ENCODE data around the gene PDGFA.

PDGFA gene

DNA sequence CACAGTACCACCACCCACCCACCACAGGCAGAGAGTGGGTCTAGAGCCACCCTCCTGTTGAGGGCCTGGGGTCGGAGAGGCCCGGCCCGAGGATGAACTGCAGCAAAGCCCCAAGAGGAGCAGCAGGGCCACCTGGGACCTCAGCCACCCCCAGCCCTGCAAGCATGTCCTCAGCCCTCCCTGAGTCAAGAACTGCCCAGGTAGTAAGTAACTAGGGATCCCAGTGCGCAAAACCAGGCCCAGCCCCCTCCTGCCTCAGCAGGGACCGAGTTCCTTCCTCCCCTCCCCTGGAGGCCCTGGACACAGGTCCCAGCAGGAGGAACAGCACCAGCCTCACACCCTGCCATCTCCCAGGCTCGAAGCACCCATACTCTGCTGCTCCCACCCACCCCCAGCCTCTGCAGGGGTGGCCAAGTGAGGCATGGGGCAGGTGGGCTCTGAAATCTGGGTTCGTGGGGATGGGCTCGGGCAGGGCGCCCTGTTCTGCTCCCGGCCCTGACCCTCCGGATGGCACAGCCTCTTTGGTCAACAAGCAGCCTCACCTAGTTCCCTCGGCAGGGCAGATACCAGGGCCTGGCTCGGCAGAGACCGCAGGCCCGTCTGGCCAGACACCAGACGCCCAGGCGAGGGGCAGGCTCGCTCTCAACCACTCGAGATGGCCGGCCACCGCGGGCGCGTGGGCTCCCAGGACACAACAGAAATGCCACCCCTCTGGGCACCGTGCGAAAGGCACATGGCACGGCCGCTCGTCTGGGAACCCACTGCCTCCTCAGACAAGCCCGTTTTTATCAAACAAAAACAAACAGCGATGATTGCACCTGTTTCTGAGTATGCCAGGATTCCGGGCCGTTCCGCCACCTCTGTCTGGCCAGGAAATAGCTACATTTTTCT lies 15.2 kb downstream of the PDGFA start:
- no peak for DNase-seq (ENCODE audit: low read depth in 2 of 2)

DNA sequence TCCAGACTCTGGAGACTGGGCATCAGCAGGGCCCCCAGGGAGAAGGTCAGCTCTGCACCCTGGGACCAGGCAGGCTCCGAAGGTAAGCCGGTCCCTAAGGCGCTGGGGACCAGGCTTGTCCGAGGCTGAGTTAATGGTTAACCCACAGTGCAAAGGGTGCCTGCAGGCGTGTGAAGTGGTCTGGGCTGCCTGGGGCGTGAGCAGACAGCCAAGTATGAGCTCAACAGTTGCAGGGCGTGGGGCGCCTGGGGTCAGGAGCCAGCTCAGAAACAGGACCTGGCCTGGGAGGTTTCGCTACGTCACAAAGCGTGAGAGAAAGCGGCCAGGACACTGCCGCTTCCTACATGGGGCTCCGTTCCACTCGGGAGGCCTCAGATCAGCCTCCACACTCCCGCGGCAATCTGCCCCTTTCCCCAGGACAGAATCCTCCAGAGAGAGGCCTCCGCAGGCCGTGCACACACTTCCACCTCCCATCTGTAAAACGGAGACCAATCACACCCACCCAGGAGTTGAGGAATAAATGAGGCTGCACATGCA lies 16.0 kb downstream of the PDGFA start:
- DNase-seq (ENCODE audit: low read depth in 2 of 2) = no peak

DNA sequence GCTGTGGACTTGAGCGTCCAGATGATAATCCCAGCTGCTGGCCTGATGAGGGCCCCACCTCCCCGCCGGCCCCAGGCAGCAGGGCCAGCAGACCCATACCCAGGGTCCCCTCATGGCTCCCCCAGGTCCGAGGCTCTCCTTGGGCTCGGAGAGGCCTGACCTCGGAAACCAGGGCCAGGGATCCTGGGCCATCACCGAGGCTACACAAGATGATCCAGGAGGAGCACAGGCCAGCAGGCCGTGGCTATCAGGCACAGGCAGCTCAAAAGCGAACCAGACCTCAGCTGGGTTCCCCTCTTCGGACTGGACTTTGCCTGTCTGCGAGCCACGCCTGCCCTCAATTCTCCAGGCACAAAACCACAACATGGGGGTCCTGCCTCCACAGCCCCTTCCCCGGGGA lies 17.4 kb downstream of the PDGFA start:
- no peak for DNase-seq (ENCODE audit: low read depth in 2 of 2)

DNA sequence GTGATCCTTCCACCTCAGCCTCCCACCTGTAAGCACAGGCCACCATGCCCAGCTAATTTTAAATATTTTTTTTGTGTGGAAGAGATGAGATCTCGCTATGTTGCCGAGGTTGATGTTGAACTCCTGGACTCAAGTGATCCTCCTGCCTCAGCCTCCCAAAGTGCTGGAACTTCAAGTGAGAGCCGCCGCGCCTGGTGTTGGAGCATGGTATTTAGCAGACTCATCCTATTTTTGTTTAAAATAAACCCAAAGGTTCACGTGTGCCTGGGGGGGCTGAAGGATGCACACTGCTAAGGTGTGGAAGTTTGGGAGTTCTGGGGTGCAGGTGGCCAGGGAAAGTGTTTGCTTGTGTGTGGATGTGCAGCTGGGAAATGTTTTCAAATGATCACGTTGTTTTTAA lies 18.1 kb downstream of the PDGFA start:
- no peak for DNase-seq (ENCODE audit: low read depth in 2 of 2)

DNA sequence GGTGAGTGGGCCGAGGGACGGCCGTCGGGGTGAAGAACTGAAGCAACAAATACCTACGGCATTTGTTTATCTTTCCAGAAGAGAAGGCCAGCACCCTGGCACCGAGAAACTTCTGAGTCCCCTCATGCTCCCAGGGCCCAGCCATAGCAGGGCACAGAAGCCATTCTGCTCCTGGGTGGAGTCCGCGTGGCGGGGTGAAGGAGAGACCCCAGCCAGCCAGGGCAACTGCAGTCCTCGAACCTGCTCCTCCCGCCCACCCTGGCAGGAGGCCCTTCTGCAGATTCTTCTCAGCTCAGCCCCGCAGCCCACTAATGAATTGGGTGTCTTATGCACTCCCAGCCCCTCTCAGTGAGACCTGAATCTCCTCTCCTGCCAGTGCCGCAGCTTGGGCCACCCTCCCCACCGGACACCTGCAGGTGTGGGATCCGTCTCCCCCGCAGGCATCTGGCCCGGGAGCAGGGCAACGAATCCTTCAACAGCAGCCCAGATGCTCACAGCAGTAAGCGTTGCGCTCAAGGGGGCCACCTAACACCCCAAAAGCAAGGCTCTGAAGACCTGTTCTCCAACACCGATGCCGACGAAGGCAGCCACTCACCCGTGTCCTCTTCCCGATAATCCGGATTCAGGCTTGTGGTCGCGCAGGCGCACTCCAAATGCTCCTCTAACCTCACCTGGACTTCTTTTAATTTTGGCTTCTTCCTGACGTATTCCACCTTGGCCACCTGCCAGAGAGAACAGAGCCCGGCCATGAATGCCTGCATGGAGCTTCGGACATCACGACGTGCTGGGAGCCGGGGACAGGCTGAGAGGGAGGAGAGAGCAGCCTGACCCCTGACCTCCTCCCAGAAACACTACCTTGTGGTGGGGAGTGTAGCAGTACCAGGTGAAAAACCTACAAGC lies 18.9 kb downstream of the PDGFA start:
- no peak for DNase-seq (ENCODE audit: low read depth in 2 of 2)

DNA sequence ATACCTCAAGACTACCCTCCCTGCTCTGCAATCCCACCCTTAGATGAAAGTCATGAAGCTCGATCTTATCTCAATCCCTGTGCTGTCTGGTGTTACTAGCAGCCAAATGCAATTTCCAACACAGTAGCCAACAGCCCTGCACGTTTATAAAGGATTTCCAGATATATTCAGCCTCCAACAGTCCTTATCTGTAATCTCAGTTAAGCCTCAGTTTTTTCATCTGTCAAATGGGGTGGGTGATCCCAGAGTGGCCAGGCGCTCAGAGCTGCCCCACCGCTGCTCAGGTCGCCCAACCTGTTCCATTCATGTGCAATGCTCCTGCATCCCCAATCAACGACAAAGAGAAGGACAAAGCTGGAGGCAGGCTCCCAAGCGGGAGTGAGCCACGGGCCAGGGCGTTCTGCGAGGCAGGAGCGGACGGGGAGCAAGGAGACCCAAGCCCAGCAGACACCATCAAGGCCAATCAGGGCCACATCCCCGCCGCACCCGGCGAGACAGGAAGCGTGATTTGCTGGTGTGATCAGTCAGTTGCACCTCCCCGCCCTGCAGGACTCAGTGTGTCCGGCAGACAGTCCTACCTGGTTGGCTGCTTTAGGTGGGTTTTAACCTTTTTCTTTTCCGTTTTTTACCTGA lies 19.7 kb downstream of the PDGFA start:
- DNase-seq (ENCODE audit: low read depth in 2 of 2) = no peak

DNA sequence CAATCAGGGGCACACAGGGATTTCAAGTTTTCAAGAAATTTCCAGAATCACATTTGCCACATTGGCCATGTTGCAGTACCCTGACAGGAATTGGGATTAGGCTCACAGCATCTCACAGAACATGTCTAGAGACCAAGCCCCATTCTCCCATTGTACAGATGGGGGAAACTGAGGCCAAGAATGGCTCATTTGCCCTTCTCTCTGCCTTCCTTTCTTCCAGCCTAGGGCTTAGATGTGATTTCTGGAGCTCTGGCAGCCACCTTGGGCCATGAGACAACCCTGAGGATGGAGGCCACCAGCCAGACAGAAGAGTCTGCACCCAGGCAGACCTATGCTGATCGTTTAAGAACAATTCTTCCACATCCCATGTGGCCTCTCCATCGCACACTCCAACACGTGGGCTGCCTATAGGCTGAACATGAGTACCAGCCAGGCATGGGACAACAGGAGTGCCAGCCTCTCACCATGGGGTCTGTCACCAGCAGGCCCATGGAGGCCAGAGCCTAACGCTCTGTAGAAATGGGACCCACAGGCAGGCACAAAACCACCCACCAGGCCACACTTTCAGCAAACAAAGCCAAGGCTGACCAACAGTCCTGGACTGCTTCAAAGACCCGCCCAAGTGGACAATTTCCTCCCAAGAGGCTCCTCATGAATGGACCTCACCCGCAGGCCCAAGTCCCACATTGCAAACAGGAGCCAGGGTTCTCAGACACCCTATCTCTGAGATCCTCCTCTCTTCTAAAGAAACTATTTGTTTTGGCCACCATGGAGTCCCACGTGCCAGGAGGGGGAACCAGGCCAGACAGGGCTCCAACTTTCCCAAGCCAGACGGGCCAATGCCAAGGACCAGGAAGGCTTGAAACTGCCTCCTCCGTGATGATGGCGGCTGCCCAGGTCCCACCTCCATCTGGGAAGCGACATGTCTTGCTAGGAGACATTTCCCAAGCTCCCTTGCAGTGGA lies 20.7 kb downstream of the PDGFA start:
- no peak for DNase-seq (ENCODE audit: low read depth in 2 of 2)

DNA sequence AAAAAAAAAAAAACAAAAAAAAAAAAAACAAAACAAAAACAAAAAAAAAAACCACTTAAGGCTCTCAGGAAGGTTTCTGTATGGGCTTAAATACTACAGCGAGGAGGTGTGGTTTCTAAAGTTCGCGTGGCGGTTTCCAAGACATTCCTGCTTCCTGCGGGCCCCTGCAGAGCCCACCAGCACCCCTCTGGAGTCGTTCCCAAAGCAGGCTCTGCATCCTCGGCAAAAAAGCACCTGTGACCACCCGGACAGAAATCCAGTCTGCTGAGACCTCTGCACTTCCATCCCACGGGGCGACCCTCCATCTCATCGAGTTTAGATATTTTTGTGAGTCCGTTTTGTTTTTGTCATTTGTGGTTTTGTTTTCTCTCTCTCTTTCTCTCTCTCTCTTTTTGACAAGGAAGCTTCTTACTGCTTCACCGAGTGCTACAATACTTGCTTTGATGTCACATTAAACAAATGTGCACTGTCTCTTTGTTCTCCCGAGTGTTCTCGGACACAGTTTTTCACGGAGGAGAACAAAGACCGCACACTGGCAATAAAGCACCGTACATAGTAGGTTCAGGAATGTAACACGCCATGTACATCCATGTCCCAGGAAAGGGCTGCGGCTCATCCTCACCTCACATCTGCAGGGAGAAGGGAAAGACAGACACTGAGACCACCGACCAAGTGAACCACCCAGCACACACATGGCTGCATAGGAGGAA lies 21.5 kb downstream of the PDGFA start:
- DNase-seq (ENCODE audit: low read depth in 2 of 2) = no peak

DNA sequence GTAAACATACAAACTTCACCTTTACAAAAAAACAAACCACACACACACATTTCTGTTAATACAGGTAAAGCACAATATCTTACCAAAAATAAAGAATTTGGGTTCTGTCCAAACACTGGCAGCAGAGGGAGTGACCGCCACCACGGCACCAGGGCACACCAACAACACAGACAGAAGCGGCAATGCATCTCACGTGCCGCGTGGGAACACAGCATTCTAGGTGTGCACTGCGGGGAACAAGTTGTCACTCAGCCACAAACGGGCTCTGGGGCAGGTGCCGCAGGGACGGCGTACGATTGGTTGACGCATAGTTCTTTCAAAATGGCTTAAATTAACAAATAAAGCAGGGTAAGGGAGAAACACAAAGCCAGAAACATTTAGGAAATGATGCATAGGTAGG lies 22.3 kb downstream of the PDGFA start:
- DNase-seq (ENCODE audit: low read depth in 2 of 2) = no peak

DNA sequence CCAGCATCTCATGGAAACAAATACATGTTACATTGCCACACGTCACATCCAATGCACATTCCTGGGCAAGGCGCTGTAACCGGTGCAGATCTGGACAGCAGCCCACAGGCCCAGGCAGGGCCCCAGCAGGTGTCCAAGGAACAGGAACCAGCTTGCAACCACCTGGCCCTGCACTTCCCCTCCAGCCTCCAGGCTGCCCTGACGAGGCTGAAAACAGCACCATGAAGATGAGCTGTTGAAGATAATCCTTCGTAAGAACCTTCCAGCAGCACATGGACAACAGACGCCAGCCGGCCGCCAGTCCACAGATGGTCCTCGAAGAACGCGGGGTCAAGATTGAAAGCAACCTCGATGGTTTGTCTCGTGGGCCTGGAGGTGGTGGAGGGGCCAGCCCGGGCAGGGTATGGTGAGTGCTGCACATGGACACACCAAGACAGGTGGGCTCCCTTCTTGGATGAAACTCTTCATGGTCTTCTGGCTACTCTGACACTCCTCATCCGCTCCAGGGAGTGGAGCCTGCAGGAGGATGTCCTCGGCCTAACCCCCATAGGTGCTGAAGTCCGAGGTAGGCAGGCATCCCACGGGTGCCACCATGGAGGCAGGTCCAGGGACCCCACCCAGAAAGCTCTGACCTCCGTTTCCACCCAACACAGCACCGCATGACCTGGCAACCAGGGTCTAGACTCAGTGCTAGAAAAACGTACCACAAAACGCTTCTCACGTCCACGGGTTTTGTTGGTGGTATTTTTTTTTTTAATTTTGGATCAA lies 22.9 kb downstream of the PDGFA start:
- DNase-seq (ENCODE audit: low read depth in 2 of 2) = no peak

DNA sequence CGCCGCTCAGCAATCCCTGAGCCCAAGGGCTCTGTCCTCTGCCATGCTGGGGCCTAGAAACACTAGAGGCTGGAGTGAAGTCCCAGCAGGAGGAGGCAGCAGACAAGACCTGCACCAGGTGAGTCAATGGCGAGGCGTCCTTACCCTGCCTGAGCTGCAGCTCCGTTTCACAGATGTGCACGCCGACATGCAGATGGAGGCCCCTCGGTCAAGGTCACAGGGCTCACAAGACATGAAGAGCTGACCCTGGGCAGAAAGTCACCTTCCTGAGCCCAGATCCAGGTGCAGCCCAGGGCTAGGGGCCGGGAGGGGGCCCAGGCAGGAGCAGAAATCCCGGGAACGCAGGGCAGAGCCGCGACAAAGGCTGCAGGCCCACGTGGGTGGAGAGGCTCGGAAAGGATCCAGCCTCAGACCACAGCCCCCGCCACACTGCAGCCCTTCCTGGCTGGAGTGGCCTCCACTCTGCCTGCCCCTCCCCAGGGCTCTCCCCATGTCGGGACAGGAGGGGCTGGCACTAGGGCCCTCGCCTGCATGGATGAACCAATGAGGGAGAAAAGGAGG lies 23.8 kb downstream of the PDGFA start:
- DNase-seq (ENCODE audit: low read depth in 2 of 2) = no peak

DNA sequence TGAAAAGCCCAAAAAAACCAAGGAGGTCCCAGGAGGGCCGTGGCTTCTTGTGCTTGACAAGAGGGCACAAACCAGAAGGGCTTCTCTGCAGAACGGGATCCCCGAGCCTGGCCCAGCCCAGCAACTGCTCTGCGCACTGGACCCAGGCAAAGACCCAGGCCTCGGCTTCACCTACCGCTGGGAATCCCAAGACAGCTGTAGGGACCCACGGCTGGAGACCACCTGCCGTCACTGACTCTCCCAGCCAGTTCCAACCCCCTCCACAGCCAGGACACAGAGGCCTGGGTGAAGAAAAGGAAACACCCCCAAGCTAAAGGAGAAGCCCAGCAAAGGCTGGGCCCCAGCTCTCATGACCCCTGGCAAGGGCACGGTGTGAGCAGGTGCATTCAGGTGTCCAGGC lies 24.3 kb downstream of the PDGFA start:
- DNase-seq (ENCODE audit: low read depth in 2 of 2) = no peak

DNA sequence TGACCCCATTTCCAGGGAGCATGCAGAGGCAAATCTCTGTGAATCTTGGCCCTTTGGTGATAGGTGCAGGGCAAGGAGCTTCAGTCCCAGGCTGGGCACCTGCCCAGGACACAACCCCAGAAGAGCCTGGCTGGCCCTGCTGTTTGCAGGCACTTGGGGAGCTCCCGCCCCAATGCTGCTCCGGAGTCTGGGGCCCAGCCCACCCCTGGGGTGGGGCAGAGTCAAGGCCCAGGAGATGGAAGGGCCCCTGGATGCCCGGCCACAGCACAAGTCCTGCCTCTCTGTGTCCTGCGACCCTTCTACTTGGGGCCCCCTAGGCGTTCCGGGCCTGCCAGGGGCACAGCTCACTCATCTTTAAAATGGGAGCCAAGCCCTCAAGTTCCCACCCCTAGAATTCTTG lies 24.7 kb downstream of the PDGFA start:
- DNase-seq (ENCODE audit: low read depth in 2 of 2) = no peak

DNA sequence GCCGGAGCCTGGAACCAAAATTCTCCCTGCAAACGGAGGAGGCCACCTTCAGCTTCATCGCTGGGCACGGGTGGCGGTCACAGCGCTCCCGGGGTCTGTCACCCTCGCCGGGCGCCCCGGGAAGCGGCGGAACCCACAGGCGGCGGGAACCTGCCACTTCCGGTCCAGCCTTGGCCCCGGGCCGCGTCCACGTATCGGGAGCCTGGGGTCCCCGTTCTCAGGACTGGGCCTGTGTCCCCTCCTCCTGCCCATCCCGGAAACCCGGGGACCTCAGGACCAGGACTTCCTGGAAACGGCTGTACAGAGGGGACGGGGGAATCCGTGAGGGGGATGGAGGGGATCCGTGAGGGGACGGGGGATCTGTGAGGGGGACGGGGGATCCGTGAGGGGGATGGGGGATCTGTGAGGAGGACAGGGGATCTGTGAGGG lies 25.4 kb downstream of the PDGFA start:
- no peak for DNase-seq (ENCODE audit: low read depth in 2 of 2)

DNA sequence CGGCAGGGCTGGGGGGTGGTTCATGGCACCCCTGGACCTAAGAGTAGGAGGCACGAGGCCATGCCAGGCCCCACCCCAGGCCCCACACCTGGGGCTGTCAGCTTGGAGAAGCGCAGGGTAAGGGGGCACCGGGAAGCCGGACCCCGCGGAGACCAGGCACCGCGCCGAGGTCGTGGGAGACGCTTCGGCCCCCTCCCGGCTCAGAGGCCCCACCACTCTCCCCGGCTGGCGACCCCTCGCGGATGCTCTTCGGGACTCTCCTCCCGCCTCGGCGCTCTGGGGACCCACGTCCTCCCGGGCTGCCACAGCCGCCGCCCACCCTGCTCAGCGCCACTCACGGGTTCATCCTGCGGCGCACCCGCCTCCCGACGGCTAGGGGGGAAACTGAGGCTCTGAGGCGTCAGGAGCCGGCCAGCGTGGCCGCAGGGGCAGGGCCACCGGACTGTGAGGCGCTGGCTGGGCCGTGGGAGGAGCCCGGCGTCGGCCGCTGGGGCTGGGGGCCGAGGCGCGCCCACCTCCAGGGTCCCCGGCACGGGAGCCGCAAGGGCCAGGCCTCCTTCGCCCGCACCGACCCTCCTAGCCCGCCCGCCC lies 25.9 kb downstream of the PDGFA start:
- DNase-seq (ENCODE audit: low read depth in 2 of 2) = no peak

DNA sequence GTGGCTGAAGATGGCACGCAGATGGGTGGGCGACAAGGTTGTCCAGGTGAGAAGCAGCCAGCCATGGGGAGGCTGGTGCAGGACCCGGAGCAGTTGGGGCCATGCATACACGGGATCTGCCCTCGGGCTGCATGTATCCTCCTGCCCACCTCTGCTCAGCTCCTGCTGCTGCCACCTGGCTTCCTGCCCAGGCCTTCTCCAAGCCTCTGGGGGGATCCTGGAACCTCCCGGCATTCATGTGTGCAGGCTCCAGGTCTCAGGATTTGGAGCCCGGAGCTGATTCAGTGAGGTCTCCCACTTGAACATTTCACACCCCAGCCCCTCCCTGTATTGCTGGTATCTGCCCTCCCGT lies 27.0 kb downstream of the PDGFA start:
- no peak for DNase-seq (ENCODE audit: low read depth in 2 of 2)

DNA sequence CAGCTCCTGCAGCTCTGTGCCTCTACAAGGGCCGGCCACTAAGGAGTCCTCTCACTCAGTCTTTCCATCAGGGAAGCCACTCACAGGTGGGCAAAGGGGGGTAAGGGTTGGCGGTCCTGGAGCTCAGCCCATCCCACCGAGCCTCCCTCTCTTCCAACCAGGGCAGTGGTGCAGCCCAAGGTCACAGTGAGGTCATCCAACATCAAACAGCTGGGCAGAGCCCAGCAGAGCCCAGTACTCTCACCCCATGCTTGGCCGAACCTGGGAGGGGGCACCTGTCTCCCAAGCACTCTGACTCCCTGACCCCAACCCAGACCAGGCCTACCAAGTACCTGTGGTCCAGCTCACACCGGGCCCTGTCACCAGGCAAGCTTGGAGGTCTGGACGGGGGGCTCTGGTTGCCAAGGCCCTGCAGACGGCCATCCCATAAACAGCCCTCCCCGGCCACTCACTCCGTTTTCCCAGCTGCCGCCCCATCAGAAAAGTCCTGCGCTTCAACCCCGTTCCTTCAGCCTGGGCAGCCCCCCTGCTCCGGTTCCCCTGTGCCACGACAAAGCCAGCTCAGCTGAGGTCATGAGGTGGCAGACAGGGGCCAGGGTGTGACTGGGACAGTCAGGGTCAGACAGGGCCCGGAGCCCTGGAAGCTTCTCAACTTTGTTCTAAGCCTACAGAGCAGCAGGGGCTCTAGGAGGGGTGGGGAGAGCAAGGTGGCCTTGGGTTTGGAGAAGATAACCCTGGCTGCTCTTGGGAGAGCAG lies 27.5 kb downstream of the PDGFA start:
- DNase-seq (ENCODE audit: low read depth in 2 of 2) = no peak

DNA sequence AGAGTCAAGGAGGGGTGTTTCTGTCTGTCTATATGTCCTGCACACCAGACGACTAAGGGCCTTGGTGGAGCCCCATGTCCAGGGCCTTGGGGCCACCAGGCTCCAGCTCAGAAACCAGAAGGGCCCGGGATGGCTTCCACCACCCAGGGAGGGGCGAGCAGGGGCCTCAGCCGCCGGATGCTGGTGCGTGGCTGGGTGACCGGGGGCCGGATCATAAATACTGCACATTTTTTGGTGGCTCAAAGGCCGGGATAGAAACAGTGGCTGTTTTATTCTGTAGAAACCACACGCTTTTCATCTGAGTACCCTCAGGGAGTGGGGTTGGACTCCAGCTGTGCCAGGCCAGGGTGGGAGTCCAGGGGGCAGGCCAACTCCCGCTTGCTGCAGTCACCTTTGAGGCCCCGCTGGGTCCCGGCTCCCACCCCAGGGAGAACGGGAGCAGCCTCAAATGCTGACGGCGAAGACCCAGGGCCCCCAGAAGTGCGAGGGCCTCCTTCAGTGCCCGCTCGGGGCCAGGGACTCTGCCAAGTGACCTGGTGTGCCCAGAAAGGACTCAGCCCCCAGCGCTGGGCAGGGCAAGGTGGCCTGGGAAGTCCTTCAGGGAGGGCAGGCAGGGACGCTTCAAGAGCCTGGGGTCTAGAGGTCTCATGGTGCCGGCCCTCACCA lies 28.2 kb downstream of the PDGFA start:
- no peak for DNase-seq (ENCODE audit: low read depth in 2 of 2)

Data from stimulated activated CD8-positive, alpha-beta memory T cell treated with anti-CD3 and anti-CD28 coated beads, Interleukin-2, amount 100 ng/mL, for 1 hour (primary cell).